ENCODE results near the gene MED13L.

MED13L gene

GRCh38 chr12:115950959-115951358, 326.5 kb downstream of the MED13L start:
- H3K4me1 Mint-ChIP-seq = peaks cover 0 to 2% of the 10 kb centered on the region in 2 donors
- no peaks in the 10 kb centered on the region for H3K9me3 Mint-ChIP-seq
- peaks cover 22 to 30% of the 10 kb centered on the region in 2 donors for H3K36me3 Mint-ChIP-seq
- H3K27me3 Mint-ChIP-seq = no peaks in the 10 kb centered on the region
- H3K4me3 Mint-ChIP-seq = no peak overlapping the region
- ATAC-seq (replicated peaks) (no peak), DNase-seq (no peak)
- H3K27ac Mint-ChIP-seq = no peak overlapping the region

- no peak for DNase-seq
- no peaks in the 10 kb centered on the region for H3K9me3 Mint-ChIP-seq
- no peaks in the 10 kb centered on the region for H3K27me3 Mint-ChIP-seq
- peak overlapping the region; percentile 39 for H3K27ac Mint-ChIP-seq
- no peak for ATAC-seq (replicated peaks)
- H3K4me1 Mint-ChIP-seq = peaks cover 0 to 2% of the 10 kb centered on the region in 2 donors
- no peak overlapping the region for H3K4me3 Mint-ChIP-seq
- H3K36me3 Mint-ChIP-seq = peaks cover 22 to 30% of the 10 kb centered on the region in 2 donors
Observed at GRCh38 chr12:115949675-115950074, 327.8 kb downstream of the MED13L start.

GRCh38 chr12:115947696-115948062, 329.8 kb downstream of the MED13L start:
- H3K9me3 Mint-ChIP-seq = no peaks in the 10 kb centered on the region
- no peak overlapping the region for H3K4me3 Mint-ChIP-seq
- ATAC-seq (replicated peaks) (no peak), DNase-seq (no peak)
- peaks cover 0 to 2% of the 10 kb centered on the region in 2 donors for H3K4me1 Mint-ChIP-seq
- no peak overlapping the region for H3K27ac Mint-ChIP-seq
- peaks cover 20 to 30% of the 10 kb centered on the region in 2 donors for H3K36me3 Mint-ChIP-seq
- no peaks in the 10 kb centered on the region for H3K27me3 Mint-ChIP-seq

- Mint-ChIP-seq H3K4me1 (peaks cover 0 to 2% of the 10 kb centered on the region in 2 donors), H3K27ac (no peak overlapping the region)
Observed at GRCh38 chr12:115946867-115947695, 330.4 kb downstream of the MED13L start.

GRCh38 chr12:115946092-115946491, 331.4 kb downstream of the MED13L start:
- DNase-seq (no peak), ATAC-seq (replicated peaks) (no peak)
- Mint-ChIP-seq H3K4me3 (no peak overlapping the region), H3K27me3 (peaks cover 3% of the 10 kb centered on the region in 2 donors), H3K4me1 (no peaks in the 10 kb centered on the region), H3K27ac (no peak overlapping the region), H3K36me3 (peaks cover 17 to 19% of the 10 kb centered on the region in 2 donors), H3K9me3 (no peaks in the 10 kb centered on the region)

More at GRCh38 chr12:115946867-115947695, 330.4 kb downstream of the MED13L start:
- no peak overlapping the region for H3K4me3 Mint-ChIP-seq
- H3K36me3 Mint-ChIP-seq = peaks cover 20 to 26% of the 10 kb centered on the region in 2 donors
- DNase-seq (no peak), ATAC-seq (replicated peaks) (no peak)
- H3K9me3 Mint-ChIP-seq = no peaks in the 10 kb centered on the region
- H3K27me3 Mint-ChIP-seq = no peaks in the 10 kb centered on the region

- Mint-ChIP-seq H3K27ac (peak overlapping the region; percentile 3), H3K36me3 (peaks cover 15 to 17% of the 10 kb centered on the region in 2 donors), H3K9me3 (no peaks in the 10 kb centered on the region), H3K4me3 (no peak overlapping the region), H3K4me1 (no peaks in the 10 kb centered on the region), H3K27me3 (peaks cover 7% of the 10 kb centered on the region in 2 donors)
- DNase-seq = no peak
- no peak for ATAC-seq (replicated peaks)
Observed at GRCh38 chr12:115945491-115945885, 332.0 kb downstream of the MED13L start.

GRCh38 chr12:115944837-115945490, 332.5 kb downstream of the MED13L start:
- H3K9me3 Mint-ChIP-seq = peaks cover 0 to 1% of the 10 kb centered on the region in 2 donors
- H3K27ac Mint-ChIP-seq = peak overlapping the region; percentile 3
- ATAC-seq (replicated peaks) = no peak
- no peak for DNase-seq
- H3K27me3 Mint-ChIP-seq = peaks cover 7% of the 10 kb centered on the region in 2 donors
- no peak overlapping the region for H3K4me3 Mint-ChIP-seq
- H3K4me1 Mint-ChIP-seq = no peaks in the 10 kb centered on the region
- H3K36me3 Mint-ChIP-seq = peaks cover 12 to 13% of the 10 kb centered on the region in 2 donors

GRCh38 chr12:115944392-115944742, 333.1 kb downstream of the MED13L start:
- DNase-seq = no peak
- no peak for ATAC-seq (replicated peaks)
- Mint-ChIP-seq H3K4me1 (no peaks in the 10 kb centered on the region), H3K36me3 (peaks cover 10% of the 10 kb centered on the region in 2 donors), H3K4me3 (no peak overlapping the region), H3K9me3 (peaks cover 0 to 1% of the 10 kb centered on the region in 2 donors), H3K27ac (no peak overlapping the region), H3K27me3 (peaks cover 7 to 8% of the 10 kb centered on the region in 2 donors)

GRCh38 chr12:115943630-115944391, 333.7 kb downstream of the MED13L start:
- DNase-seq = no peak
- Mint-ChIP-seq H3K9me3 (peaks cover 4 to 5% of the 10 kb centered on the region in 2 donors), H3K4me3 (no peak overlapping the region), H3K27me3 (peaks cover 12 to 14% of the 10 kb centered on the region in 2 donors), H3K27ac (no peak overlapping the region), H3K4me1 (no peaks in the 10 kb centered on the region), H3K36me3 (peaks cover 8 to 10% of the 10 kb centered on the region in 2 donors)
- ATAC-seq (replicated peaks) = no peak

- DNase-seq (no peak), ATAC-seq (replicated peaks) (no peak)
- Mint-ChIP-seq H3K9me3 (peaks cover 6 to 11% of the 10 kb centered on the region in 2 donors), H3K4me3 (no peak overlapping the region), H3K27ac (no peak overlapping the region), H3K27me3 (peaks cover 14% of the 10 kb centered on the region in 2 donors), H3K36me3 (peaks cover 4 to 11% of the 10 kb centered on the region in 2 donors), H3K4me1 (no peaks in the 10 kb centered on the region)
Observed at GRCh38 chr12:115943310-115943629, 334.2 kb downstream of the MED13L start.

- peaks cover 14% of the 10 kb centered on the region in 2 donors for H3K27me3 Mint-ChIP-seq
- no peak for ATAC-seq (replicated peaks)
- no peak overlapping the region for H3K27ac Mint-ChIP-seq
- DNase-seq = no peak
- H3K4me1 Mint-ChIP-seq = no peaks in the 10 kb centered on the region
- H3K36me3 Mint-ChIP-seq = peaks cover 2 to 9% of the 10 kb centered on the region in 2 donors
- no peak overlapping the region for H3K4me3 Mint-ChIP-seq
- peaks cover 6 to 11% of the 10 kb centered on the region in 2 donors for H3K9me3 Mint-ChIP-seq
Observed at GRCh38 chr12:115942346-115942745, 335.1 kb downstream of the MED13L start.

- no peak for DNase-seq
- H3K27ac Mint-ChIP-seq = no peak overlapping the region
- no peak overlapping the region for H3K4me3 Mint-ChIP-seq
- H3K27me3 Mint-ChIP-seq = peaks cover 14% of the 10 kb centered on the region in 2 donors
- H3K9me3 Mint-ChIP-seq = peaks cover 6 to 11% of the 10 kb centered on the region in 2 donors
- ATAC-seq (replicated peaks) = no peak
- H3K4me1 Mint-ChIP-seq = no peaks in the 10 kb centered on the region
- peaks cover 2 to 9% of the 10 kb centered on the region in 2 donors for H3K36me3 Mint-ChIP-seq
Observed at GRCh38 chr12:115941362-115941761, 336.1 kb downstream of the MED13L start.

- peaks cover 2 to 9% of the 10 kb centered on the region in 2 donors for H3K36me3 Mint-ChIP-seq
- H3K9me3 Mint-ChIP-seq = peaks cover 6 to 11% of the 10 kb centered on the region in 2 donors
- no peak for DNase-seq
- H3K4me1 Mint-ChIP-seq = no peaks in the 10 kb centered on the region
- no peak overlapping the region for H3K27ac Mint-ChIP-seq
- H3K4me3 Mint-ChIP-seq = no peak overlapping the region
- H3K27me3 Mint-ChIP-seq = peaks cover 14% of the 10 kb centered on the region in 2 donors
- ATAC-seq (replicated peaks) = no peak
Observed at GRCh38 chr12:115938794-115939377, 338.6 kb downstream of the MED13L start.

Data from stimulated activated naive B cell treated with anti-CD40 and anti-IgM and Interleukin-4, amounts not matched to agents 10 μg/mL and 1 μg/mL and 100 μg/mL, for 72 hours (primary cell).